Coronary artery (tissue), 2 donors: ENCODE measurements around the gene IPMK.

Experiments
- DNase-seq: peaks from one replicate; pipeline ENCODE4 v3.0.0-alpha.2; 2017; ENCODE audit warnings: low spot score
- H3K27ac ChIP-seq, 2 donors: fragments of 200-600 bp; sonication (generic); one replicate each; pipeline ENCODE4 v1.5.1; 2016 to 2019
- H3K4me3 ChIP-seq: fragments of 200-600 bp; sonication (generic); 2 replicates; pipeline ENCODE4 v1.5.1; 2016; ENCODE audit warnings: mild to moderate bottlenecking, moderate library complexity
- TF ChIP-seq, protein P1 (sequence below): fragments of 200-600 bp; sonication (generic); IDR thresholded peaks from one replicate; pipeline ENCODE4 v1.5.1; 2019; ENCODE audit warnings: antibody characterized with exemption

Gene IPMK

DNA sequence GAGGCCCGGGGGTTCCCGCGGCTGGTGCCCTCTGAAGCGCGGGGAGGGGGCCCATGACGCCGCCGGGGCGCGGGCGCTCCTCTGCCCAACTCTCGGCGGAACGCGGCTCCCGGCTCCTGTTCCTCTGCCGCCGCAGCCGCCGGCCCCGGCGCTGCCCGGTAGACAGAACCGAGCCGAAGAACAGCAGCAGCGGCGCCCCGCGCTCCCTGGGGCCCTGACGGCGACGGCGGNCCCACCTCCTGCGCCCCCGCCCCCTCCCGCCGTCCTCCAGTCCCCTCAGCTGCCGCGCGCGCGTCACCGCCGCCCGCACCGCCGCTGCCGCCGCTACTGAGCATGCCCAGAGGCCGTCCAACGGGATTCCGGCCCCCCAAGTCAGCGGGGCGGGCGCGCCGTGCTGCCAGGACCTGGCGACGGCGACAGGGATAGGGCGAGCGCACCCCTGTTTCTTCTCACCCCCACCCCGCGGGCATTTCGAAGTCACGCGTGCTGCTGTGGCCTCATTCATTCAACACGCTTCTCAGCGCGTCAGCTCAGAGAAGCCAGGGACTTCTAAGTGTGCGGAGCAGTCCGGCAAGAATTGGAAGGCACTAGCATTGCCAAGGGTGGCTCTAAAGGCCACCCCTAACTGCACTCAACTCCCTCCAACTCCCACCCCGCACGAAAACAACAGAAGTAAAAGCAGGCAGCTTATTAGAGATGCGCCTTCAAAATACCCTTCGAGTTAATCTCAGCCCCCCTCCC, at the start of gene IPMK:
IPMK (minus strand) TSS at position 182 of the 741 bp plus-strand sequence. CDS start 283 bp downstream, outside the sequence.
- peak; percentile 96 for DNase-seq
- peak within 1 kb of the TSS; percentile 90 to 98 for H3K27ac ChIP-seq

DNA sequence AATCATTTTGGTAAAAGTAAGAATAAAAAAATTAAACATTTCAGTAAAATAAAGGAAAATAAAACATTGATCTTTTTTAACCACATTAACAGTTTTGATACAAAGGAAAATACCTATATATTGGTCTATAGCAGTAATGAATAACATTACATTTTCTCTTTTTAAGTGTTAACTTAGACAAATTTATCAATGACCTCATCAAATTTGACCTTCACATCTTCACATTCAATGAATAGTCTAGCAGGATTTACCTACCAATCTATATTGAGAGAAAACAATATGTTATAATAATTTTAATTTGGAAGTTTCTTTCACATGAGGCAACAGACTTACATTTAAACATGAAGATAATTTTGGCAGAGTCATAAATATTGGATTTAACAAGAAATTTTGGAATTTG, 49.2 kb upstream of the IPMK start:
- no peak overlapping the region for H3K4me3 ChIP-seq
- TF ChIP-seq, protein P1, sequence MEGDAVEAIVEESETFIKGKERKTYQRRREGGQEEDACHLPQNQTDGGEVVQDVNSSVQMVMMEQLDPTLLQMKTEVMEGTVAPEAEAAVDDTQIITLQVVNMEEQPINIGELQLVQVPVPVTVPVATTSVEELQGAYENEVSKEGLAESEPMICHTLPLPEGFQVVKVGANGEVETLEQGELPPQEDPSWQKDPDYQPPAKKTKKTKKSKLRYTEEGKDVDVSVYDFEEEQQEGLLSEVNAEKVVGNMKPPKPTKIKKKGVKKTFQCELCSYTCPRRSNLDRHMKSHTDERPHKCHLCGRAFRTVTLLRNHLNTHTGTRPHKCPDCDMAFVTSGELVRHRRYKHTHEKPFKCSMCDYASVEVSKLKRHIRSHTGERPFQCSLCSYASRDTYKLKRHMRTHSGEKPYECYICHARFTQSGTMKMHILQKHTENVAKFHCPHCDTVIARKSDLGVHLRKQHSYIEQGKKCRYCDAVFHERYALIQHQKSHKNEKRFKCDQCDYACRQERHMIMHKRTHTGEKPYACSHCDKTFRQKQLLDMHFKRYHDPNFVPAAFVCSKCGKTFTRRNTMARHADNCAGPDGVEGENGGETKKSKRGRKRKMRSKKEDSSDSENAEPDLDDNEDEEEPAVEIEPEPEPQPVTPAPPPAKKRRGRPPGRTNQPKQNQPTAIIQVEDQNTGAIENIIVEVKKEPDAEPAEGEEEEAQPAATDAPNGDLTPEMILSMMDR: no peak
- DNase-seq: no peak
- H3K27ac ChIP-seq: no peak overlapping the region

More for the DNA sequence above, at the start of gene IPMK:
- TF ChIP-seq, protein P1: no peak
- H3K4me3 ChIP-seq: peak within 1 kb of the TSS; percentile 94

DNA sequence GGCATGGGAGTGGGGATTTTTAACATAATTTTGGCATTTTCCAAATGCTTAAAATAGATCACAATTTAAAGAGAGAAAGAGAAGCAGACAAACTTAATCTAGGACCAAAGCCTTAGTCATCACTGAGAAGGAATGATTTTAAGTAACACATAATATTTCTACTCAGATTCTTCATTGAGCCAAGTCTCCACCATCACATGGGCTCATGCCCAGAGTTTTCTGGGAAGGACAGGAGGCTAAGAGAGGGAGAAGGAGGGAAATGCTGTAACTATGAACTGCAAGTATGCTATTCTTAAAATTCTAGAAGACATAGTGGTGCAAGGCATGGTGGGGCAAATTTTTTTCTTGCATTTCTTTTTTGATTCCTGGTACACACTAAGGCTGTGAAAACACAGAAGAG, 43.3 kb upstream of the IPMK start:
- no peak overlapping the region for H3K27ac ChIP-seq
- H3K4me3 ChIP-seq: no peak overlapping the region
- TF ChIP-seq, protein P1: no peak
- no peak for DNase-seq

- TF ChIP-seq, protein P1: no peak
Observed at GRCh38 chr10:58307676-58308075, 40.0 kb upstream of the IPMK start.

DNA sequence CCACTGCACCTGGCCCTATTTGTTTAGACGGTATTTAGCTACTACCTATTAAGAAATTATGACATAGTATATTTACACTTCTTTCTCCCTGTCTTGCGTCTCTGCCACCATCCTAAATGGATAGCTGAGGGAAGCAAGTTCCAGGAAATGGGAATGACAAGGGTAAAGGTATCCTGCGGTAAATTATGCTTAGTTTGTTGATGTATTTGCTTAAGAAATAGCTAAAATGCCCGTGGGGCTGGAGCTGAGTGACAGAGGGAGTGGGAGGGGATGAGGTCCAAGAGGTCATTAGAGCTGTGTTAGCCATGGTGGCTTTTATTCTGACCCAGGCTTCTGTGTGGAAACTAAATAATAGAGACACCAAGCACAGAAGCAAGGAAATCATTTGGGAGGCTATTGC, 38.1 kb upstream of the IPMK start:
- no peak overlapping the region for H3K4me3 ChIP-seq
- DNase-seq: no peak
- no peak overlapping the region for H3K27ac ChIP-seq
- TF ChIP-seq, protein P1: no peak

More at GRCh38 chr10:58307676-58308075, 40.0 kb upstream of the IPMK start:
- no peak for DNase-seq
- H3K4me3 ChIP-seq: no peak overlapping the region
- H3K27ac ChIP-seq: no peak overlapping the region

DNA sequence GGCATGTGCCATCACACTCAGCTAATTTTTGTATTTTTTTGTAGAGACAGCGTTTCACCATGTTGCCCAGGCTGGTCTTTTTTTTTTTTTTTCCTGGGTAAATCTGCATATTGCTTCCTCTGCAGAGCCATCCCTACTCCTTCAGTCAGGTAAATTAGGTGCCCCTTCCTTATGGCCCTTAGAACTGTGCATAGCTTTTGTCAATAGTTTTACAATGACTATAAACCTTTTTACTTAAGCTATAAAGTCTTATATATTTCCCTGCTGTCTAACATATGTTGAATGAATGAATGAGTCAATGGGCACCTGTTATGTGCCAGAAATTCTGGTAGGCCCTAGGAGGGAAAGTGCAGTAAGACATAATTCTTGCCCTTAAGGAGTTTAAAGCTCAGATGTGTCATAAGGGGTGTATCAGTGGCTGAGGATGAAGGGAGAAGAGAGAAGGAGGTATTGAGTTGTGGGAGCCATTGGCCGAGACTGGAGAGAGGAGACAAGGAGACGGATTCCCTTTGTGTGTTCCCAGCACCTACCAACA, 36.5 kb upstream of the IPMK start:
- TF ChIP-seq, protein P1: no peak
- DNase-seq: no peak
- Histone ChIP-seq H3K27ac (no peak overlapping the region), H3K4me3 (no peak overlapping the region)

GRCh38 chr10:58302254-58302653, 34.6 kb upstream of the IPMK start:
- TF ChIP-seq, protein P1: no peak
- no peak overlapping the region for H3K4me3 ChIP-seq
- DNase-seq: no peak
- H3K27ac ChIP-seq: no peak overlapping the region
